Non-pigmented ciliary epithelial cell (primary cell): Measurements from ENCODE around the gene NCBP1.

Source experiments
- DNase-seq: peaks from one replicate; pipeline ENCODE4 v3.0.0-alpha.2; 2010; ENCODE audit warnings: low read depth

The NCBP1 gene

DNA sequence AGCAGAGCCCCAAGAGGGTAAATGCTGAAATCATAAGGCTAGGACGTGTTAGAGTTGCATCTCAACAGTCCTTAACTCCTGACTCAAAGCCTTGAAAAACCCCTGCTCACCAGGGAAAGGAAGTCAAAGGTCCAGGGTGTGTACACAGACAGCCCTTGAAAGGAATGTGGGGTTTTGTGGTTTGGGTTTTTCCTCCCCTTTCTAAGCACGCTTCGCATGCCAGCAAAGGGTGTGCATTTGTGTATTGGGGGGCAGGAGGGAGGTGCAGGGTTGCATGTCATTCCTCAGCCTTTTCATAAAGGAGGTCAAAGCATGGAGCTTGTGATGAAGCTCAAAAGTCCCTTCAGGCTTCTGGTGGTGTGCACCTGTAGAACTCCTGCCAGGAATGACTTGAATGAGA, 80.8 kb downstream of the NCBP1 start:
- DNase-seq, result no peak

- no peak for DNase-seq
Observed at GRCh38 chr9:97717866-97718265, 84.2 kb downstream of the NCBP1 start.

DNA sequence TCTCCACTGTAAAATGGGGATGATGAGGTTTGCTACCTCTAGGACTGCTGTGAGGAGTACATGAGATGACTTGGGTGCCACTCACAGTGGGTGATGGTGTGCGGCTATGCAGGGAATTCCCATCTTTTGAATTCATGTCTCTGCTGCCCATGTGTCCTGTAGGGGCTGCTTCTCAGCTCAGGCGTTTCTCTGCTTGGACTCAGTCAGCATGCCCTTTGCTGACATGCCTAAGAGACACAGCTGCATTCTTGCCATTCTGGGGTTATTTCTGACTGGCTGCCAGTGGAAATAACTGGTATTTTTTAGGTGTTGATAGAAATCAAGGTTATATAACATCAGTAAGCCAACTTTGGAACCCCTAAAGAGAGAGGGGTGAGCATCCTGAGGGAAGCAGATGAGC, 87.8 kb downstream of the NCBP1 start:
- no peak for DNase-seq

GRCh38 chr9:97722331-97722730, 88.7 kb downstream of the NCBP1 start:
- no peak for DNase-seq
